ENCODE data around the gene SLTM. TPM values are rescaled to one million over a fixed set of nuclear protein-coding genes. Genes with fewer than 3 reads are reported as not detected.
"Not testable (repeated sequence)": the region's sequence is repeated elsewhere in the genome, so short reads cannot be mapped to it uniquely, and the experiment has no call there.

The SLTM gene
- total and polyA plus RNA-seq, 8 donors = 44.7 to 291 (median 124) TPM

GRCh38 chr15:58862326-58862725 lies 71.2 kb downstream of the SLTM start:
- no peak for TF ChIP-seq POLR2AphosphoS5 (IDR thresholded peaks at IDR 0.05)
- no peak for TF ChIP-seq POLR2A (IDR thresholded peaks at IDR 0.05)
- no peak for TF ChIP-seq EP300 (IDR thresholded peaks at IDR 0.05)
- no peak for TF ChIP-seq CTCF (IDR thresholded peaks at IDR 0.05)
- 81 to 90% (median 84%) methylated on average over 2 of the region's 2 CpGs for WGBS, 5 donors
- H3K9me3 ChIP-seq = no peaks in the 10 kb centered on the region
- intact Hi-C loops (cut with DNase I; ENCODE audit: low total_unique reads) = no loop called here
- H3K27me3 ChIP-seq = peaks cover 0 to 4% (median 0%) of the 10 kb centered on the region in 3 donors
- no peak for DNase-seq
- H3K36me3 ChIP-seq = no peaks in the 10 kb centered on the region
- peaks cover 4 to 14% (median 11%) of the 10 kb centered on the region in 4 donors for H3K4me1 ChIP-seq
- H3K27ac ChIP-seq = no peak overlapping the region
- H3K4me3 ChIP-seq = no peak overlapping the region

- H3K9me3 ChIP-seq; H3K4me3 ChIP-seq; H3K27me3 ChIP-seq; H3K27ac ChIP-seq; intact Hi-C loops (cut with DNase I; ENCODE audit: low total_unique reads): not testable (repeated sequence)
- H3K4me1 ChIP-seq = peaks cover 0 to 15% (median 4%) of the 10 kb centered on the region in 4 donors
- peak in 1 of 3 donors; percentile 5 for TF ChIP-seq POLR2AphosphoS5 (IDR thresholded peaks at IDR 0.05)
- DNase-seq = peak in 1 of 2 donors; percentile 37
- H3K36me3 ChIP-seq = peaks cover 0 to 30% (median 16%) of the 10 kb centered on the region in 4 donors
- WGBS, 5 donors = 35 to 63% (median 39%) methylated on average over 1 of the region's 1 CpG
Observed at GRCh38 chr15:58856621-58857020, 76.9 kb downstream of the SLTM start.

- TF ChIP-seq EP300 (IDR thresholded peaks at IDR 0.05) = no peak
- TF ChIP-seq POLR2AphosphoS5 (IDR thresholded peaks at IDR 0.05) = no peak
- TF ChIP-seq CTCF (IDR thresholded peaks at IDR 0.05) = no peak
- no peak for TF ChIP-seq POLR2A (IDR thresholded peaks at IDR 0.05)
Observed at GRCh38 chr15:58856086-58856485, 77.4 kb downstream of the SLTM start.

GRCh38 chr15:58854593-58854992 lies 78.9 kb downstream of the SLTM start:
- H3K27ac ChIP-seq = peak overlapping the region in 2 of 5 donors; percentile 36 to 45

More at GRCh38 chr15:58856086-58856485, 77.4 kb downstream of the SLTM start:
- Histone ChIP-seq H3K36me3 (peaks cover 0 to 34% (median 19%) of the 10 kb centered on the region in 4 donors), H3K27me3 (no peaks in the 10 kb centered on the region), H3K27ac (no peak overlapping the region), H3K4me3 (no peak overlapping the region), H3K9me3 (no peaks in the 10 kb centered on the region), H3K4me1 (peaks cover 0 to 15% (median 4%) of the 10 kb centered on the region in 4 donors)
- peak in 1 of 2 donors; percentile 4 for DNase-seq
- intact Hi-C loops (cut with DNase I; ENCODE audit: low total_unique reads) = no loop called here

More at GRCh38 chr15:58854593-58854992, 78.9 kb downstream of the SLTM start:
- Histone ChIP-seq H3K4me1 (peaks cover 0 to 15% (median 4%) of the 10 kb centered on the region in 4 donors), H3K36me3 (peaks cover 0 to 42% (median 26%) of the 10 kb centered on the region in 4 donors), H3K27me3 (no peaks in the 10 kb centered on the region), H3K4me3 (no peak overlapping the region), H3K9me3 (no peaks in the 10 kb centered on the region)
- TF ChIP-seq CTCF (IDR thresholded peaks at IDR 0.05) (no peak), EP300 (IDR thresholded peaks at IDR 0.05) (no peak), POLR2AphosphoS5 (IDR thresholded peaks at IDR 0.05) (no peak), POLR2A (IDR thresholded peaks at IDR 0.05) (no peak)
- DNase-seq = peak in 1 of 2 donors; percentile 69
- intact Hi-C loops (cut with DNase I; ENCODE audit: low total_unique reads) = no loop called here
- 25 to 54% (median 46%) methylated on average over 4 of the region's 4 CpGs for WGBS, 5 donors
